HL-60/S4 treated with phorbol 12-myristate 13-acetate at 8.2 ng/mL for 4 days and 3 days (cell line): ENCODE measurements around the gene PGPEP1.
"Not testable (repeated sequence)": the region's sequence is repeated elsewhere in the genome, so short reads cannot be mapped to it uniquely, and the experiment has no call there.

Experiments
- in situ Hi-C: fragments of 300-500 bp; cut with MboI; formaldehyde crosslinking; loops from 2 replicates; pipeline ENCODE4 v1.15.0; 2022; ENCODE audit warnings: low sequenced_read_pairs

The PGPEP1 gene

GRCh38 chr19:18329035-18329376 lies 11.4 kb upstream of the PGPEP1 start:
- in situ Hi-C loops = loop anchor here (25.0 kb wide), 1 partner anchor 117 kb away; the partner anchor contains the start of gene RAB3A

- in situ Hi-C loops = loop anchor here (25.0 kb wide), 1 partner anchor 119 kb away; the partner anchor contains the start of gene RAB3A
Observed at GRCh38 chr19:18330868-18331267, 9.5 kb upstream of the PGPEP1 start.

DNA sequence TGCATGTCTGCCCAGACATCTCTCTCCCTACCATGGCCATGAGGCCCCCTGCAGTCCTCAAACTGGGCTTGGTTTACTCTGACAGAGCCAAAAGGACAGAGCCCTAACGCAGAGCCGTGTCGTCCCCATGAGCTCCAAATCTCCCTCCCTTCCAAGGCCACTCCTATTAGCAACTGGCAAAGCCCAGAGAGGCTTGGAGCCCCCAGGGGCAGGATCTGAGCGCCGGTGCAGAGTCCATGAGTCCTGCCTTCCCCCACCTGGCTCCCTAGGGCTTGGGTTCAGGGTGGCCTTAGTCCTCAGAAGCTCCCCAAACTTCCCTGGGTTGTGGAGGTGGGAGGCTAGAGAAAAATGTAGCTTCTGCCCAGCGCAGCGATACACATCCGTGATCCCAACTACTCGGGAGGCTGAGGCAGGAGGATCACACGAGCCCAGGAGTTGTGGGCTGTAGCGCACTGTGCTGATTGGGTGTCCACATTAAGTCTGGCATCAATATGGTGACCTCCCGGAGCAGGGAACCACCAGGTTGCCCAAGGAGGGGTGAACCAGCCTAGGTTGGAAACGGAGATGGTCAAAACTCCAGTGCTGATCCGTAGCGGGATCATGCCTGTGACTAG lies 7.4 kb upstream of the PGPEP1 start:
- in situ Hi-C loops = loop anchor here (25.0 kb wide), 1 partner anchor 121 kb away; the partner anchor contains the start of gene RAB3A

GRCh38 chr19:18333680-18334079 lies 6.7 kb upstream of the PGPEP1 start:
- in situ Hi-C loops = loop anchor here (25.0 kb wide), 1 partner anchor 121 kb away; the partner anchor contains the start of gene RAB3A

GRCh38 chr19:18336121-18336520 lies 4.3 kb upstream of the PGPEP1 start:
- in situ Hi-C loops = loop anchor here (25.0 kb wide), 1 partner anchor 124 kb away; the partner anchor contains the start of gene RAB3A

GRCh38 chr19:18338541-18338940 lies 1.9 kb upstream of the PGPEP1 start:
- in situ Hi-C loops = loop anchor here (25.0 kb wide), 1 partner anchor 126 kb away; the partner anchor contains the start of gene RAB3A

- in situ Hi-C loops = loop anchor here (25.0 kb wide), 1 partner anchor 127 kb away; the partner anchor contains the start of gene RAB3A
Observed at GRCh38 chr19:18339723-18340122, 675 bp upstream of the PGPEP1 start.

- in situ Hi-C loops = loop anchor here (25.0 kb wide), 1 partner anchor 129 kb away; the partner anchor contains the start of gene RAB3A
Observed at GRCh38 chr19:18340990-18341868, 831 bp downstream of the PGPEP1 start.

GRCh38 chr19:18342090-18342632 lies 1.8 kb downstream of the PGPEP1 start:
- in situ Hi-C loops = loop anchor here (25.0 kb wide), 1 partner anchor 130 kb away; the partner anchor contains the start of gene RAB3A

DNA sequence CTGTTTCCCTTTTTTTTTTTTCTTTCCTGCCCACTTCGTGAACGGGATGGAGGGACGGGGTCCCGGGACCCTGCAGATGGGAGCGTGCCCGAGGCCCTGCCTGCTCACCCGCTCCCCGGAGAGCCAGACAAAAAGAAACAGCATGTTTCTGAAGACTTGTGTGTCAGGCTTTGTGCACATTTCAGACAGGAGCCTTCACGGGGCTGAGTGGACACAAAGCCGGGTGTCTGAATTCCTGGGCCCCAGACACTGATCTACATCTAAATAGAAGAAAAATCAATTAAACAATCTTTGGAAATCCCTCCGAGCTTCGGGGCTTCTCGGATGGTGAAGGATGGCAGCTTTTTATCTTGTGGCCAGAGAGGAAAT lies 4.2 kb downstream of the PGPEP1 start:
- in situ Hi-C loops = loop anchor here (25.0 kb wide), 1 partner anchor 132 kb away; the partner anchor contains the start of gene RAB3A

DNA sequence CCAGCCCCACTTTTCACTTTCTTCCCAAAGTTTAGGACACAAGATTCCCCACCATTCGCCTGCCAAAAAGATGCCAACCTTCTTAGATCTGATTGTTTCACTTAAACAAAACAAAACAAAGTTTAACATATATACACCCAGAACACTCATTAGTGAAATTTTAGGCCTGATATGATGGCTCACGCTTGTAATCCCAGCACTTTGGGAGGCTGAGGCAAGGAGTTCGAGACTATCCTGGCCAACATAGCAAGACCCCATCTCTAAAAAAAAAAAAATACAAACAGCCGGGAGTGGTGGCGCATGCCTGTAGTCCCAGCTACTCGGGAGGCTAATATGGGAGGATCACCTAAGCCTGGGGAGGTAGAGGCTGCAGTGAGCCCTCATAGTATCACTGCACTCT lies 4.9 kb downstream of the PGPEP1 start:
- in situ Hi-C loops = loop anchor here (25.0 kb wide), 1 partner anchor 133 kb away; the partner anchor contains the start of gene RAB3A

GRCh38 chr19:18346091-18346490 lies 5.7 kb downstream of the PGPEP1 start:
- in situ Hi-C loops = loop anchor here (25.0 kb wide), 1 partner anchor 134 kb away; the partner anchor contains the start of gene RAB3A

DNA sequence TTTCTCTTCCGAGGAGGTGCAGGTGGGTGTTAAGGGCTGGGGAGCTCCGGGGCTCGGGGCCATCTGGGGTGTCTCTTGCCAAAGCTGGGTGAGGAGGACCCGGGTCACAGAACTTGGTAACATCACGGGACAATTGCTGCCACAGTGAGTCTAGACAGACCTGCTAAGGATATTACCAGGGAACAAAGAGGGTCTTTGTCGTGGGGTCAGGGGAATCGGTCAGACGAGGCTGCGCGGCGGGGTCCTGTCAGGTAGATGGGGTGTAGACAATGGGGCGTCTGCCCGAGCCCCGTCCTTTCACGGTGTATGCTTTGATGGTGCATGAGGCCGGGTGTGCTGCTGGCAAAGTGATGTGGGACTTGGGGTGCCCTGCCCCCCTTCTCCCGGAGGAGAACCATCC lies 7.8 kb downstream of the PGPEP1 start:
- in situ Hi-C loops = loop anchor here (25.0 kb wide), 1 partner anchor 136 kb away; the partner anchor contains the start of gene RAB3A

GRCh38 chr19:18348818-18349339 lies 8.5 kb downstream of the PGPEP1 start:
- in situ Hi-C loops = loop anchor here (25.0 kb wide), 1 partner anchor 137 kb away; the partner anchor contains the start of gene RAB3A

DNA sequence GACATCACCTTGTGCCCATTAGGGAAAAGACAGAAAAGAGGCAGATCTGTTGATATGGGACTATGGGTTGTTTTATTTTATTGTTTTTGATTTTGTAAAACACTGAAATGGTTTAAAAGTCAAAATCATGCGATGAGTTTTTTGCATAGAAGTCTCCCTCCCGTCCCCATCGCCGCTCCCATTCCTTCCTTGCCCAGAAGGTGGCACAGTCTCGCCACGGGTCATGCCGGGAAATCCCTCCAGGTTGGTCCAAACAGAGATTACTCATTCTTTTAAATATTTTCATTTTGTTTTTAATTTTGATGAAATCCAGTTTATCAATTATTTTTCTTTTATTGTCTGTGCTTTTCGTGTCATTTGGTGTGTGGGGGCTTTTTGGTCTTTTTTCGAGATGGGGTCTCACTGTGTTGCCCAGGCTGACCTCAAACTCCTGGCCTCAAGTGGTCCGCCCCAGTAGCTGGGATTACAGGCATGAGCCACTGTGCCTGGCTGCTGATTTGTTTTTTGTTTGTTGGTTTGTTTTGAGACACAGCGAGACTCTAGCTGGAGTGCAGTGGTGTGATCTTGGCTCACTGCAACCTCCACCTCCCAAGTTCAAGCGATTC lies 9.2 kb downstream of the PGPEP1 start:
- in situ Hi-C loops = loop anchor here (25.0 kb wide), 1 partner anchor 137 kb away; the partner anchor contains the start of gene RAB3A

- in situ Hi-C loops = no loop called here
Observed at GRCh38 chr19:18350490-18350889, 10.1 kb downstream of the PGPEP1 start.

GRCh38 chr19:18351544-18351943 lies 11.1 kb downstream of the PGPEP1 start:
- in situ Hi-C loops = no loop called here

- in situ Hi-C loops = no loop called here
Observed at GRCh38 chr19:18353378-18354005, 13.1 kb downstream of the PGPEP1 start.

- in situ Hi-C loops = not testable (repeated sequence)
Observed at GRCh38 chr19:18354743-18355142, 14.3 kb downstream of the PGPEP1 start.

- in situ Hi-C loops = no loop called here
Observed at GRCh38 chr19:18357041-18357440, 16.6 kb downstream of the PGPEP1 start.
